GM12878 (cell line): Measurements from ENCODE around the gene APH1B. TPM values are rescaled to one million over a fixed set of nuclear protein-coding genes. Genes with fewer than 3 reads are reported as not detected.

Experiments
- ATAC-seq: fragments of 200-7000 bp; cut with Tn5 transposase; 3 replicates; pipeline ENCODE4 v1.9.1; 2020; ENCODE audit warnings: mild to moderate bottlenecking, moderate library complexity
- BruUV-seq: library from RNA; stranded (reverse); fragments of 400-500 nt; replicated peaks from 2 replicates; lab custom pipeline; 2021; lab: Mats Ljungman, UMichigan
- CTCF ChIA-PET: fragments of 300-600 bp; sonication (Branson Sonifier 250); formaldehyde crosslinking; extraction: SDS; loops from one replicate; lab custom pipeline; 2021; ENCODE audit warnings: inconsistent platforms; lab: Yijun Ruan, JAX
- POLR2A ChIA-PET: fragments of 350-600 bp; formaldehyde crosslinking; extraction: SDS; loops from one replicate; lab custom pipeline; 2021; ENCODE audit warnings: inconsistent platforms; lab: Charles Lee
- RAD21 ChIA-PET: fragments of 300-600 bp; sonication (Branson Sonifier 250); formaldehyde crosslinking; loops from one replicate; lab custom pipeline; 2023; ENCODE audit warnings: antibody characterized with exemption; ENCODE audit not compliant: unreplicated experiment; lab: Charles Lee
- SMC1A ChIA-PET: fragments of 300-600 bp; sonication (Branson Sonifier 250); formaldehyde crosslinking; loops from one replicate; lab custom pipeline; 2023; ENCODE audit not compliant: unreplicated experiment, uncharacterized antibody; lab: Charles Lee
- DNase-seq: peaks from one replicate; pipeline ENCODE4 v3.0.0-alpha.2; 2011; ENCODE audit warnings: low read depth, low spot score
- FAIRE-seq: peaks from 3 replicates; lab custom pipeline; 2011; peaks lifted over from hg19 to GRCh38; lab: Jason Lieb, UNC
- H2AFZ ChIP-seq: 2 replicates; pipeline ENCODE4 v1.6.0; 2011; ENCODE audit warnings: low read depth, low read length, control low read depth; ENCODE audit not compliant: control insufficient read depth
- H3K27ac ChIP-seq: 2 replicates; pipeline ENCODE4 v1.5.1; 2011; ENCODE audit warnings: control low read depth; ENCODE audit not compliant: control insufficient read depth, insufficient read depth
- H3K27me3 ChIP-seq, 2 experiments: replicated peaks in 1 of 2; 2 replicates each; pipeline versions ENCODE4 v1.6.0 to v1.6.1; 2011; ENCODE audit warnings: low read length in 1 of 2; ENCODE audit not compliant: control insufficient read depth in 2 of 2, insufficient read depth in 2 of 2
- H3K36me3 ChIP-seq, 2 experiments: 2 replicates each; pipeline ENCODE4 v1.5.1; 2011; ENCODE audit warnings: low read length in 1 of 2; ENCODE audit not compliant: control insufficient read depth in 2 of 2, insufficient read depth in 2 of 2
- H3K4me1 ChIP-seq: 2 replicates; pipeline ENCODE4 v1.6.1; 2011; ENCODE audit warnings: mild to moderate bottlenecking, low read length, moderate library complexity, mixed read lengths; ENCODE audit not compliant: control insufficient read depth, insufficient read depth
- H3K4me2 ChIP-seq: 2 replicates; pipeline ENCODE4 v1.6.0; 2011; ENCODE audit warnings: control low read depth; ENCODE audit not compliant: control insufficient read depth, insufficient read depth
- H3K4me3 ChIP-seq: fragments of 200-600 bp; sonication (generic); 2 replicates; pipeline ENCODE4 v1.5.1; 2016
- H3K79me2 ChIP-seq: 2 replicates; pipeline ENCODE4 v1.6.0; 2011; ENCODE audit warnings: low read length; ENCODE audit not compliant: control insufficient read depth, insufficient read depth
- H3K9ac ChIP-seq: 2 replicates; pipeline ENCODE4 v1.8.0; 2011; ENCODE audit warnings: low read length, control low read depth, mixed read lengths; ENCODE audit not compliant: control insufficient read depth, insufficient read depth
- H3K9me3 ChIP-seq: replicated peaks from 3 replicates; pipeline ENCODE4 v1.5.1; 2011; ENCODE audit warnings: mild to moderate bottlenecking, low read length; ENCODE audit not compliant: control insufficient read depth, insufficient read depth
- H4K20me1 ChIP-seq: 2 replicates; pipeline ENCODE4 v1.6.0; 2011; ENCODE audit not compliant: control insufficient read depth, insufficient read depth
- ATF3 ChIP-seq: IDR thresholded peaks from 2 replicates; pipeline ENCODE4 v1.6.1; 2011; ENCODE audit warnings: low read depth, mild to moderate bottlenecking, low read length, moderate library complexity, borderline replicate concordance; ENCODE audit errors: extremely low read depth
- BACH1 ChIP-seq: fragments of 450-650 bp; IDR thresholded peaks from 2 replicates; pipeline ENCODE4 v1.6.1; 2017; ENCODE audit warnings: mild to moderate bottlenecking, borderline replicate concordance
- BHLHE40 ChIP-seq, 2 experiments: fragments of 450-650 bp in 1 of 2; IDR thresholded peaks; 2 replicates each; pipeline ENCODE4 v1.6.1; 2011 to 2017; ENCODE audit warnings: low read depth in 2 of 2, borderline replicate concordance in 1 of 2, improper control_type of control experiment in 1 of 2, low read length in 1 of 2, mild to moderate bottlenecking in 1 of 2
- BMI1 ChIP-seq: fragments of 450-650 bp; IDR thresholded peaks from 2 replicates; pipeline ENCODE4 v1.6.1; 2016; ENCODE audit warnings: mild to moderate bottlenecking, moderate library complexity, borderline replicate concordance
- EZH2 ChIP-seq: IDR thresholded peaks from 2 replicates; pipeline ENCODE4 v1.6.1; 2012; ENCODE audit warnings: low read depth, mild to moderate bottlenecking, control low read depth, inconsistent platforms, low read length, borderline replicate concordance; ENCODE audit not compliant: control insufficient read depth
- KDM1A ChIP-seq: fragments of 200-600 bp; sonication (generic); IDR thresholded peaks from 2 replicates; pipeline ENCODE4 v1.6.1; 2016; ENCODE audit warnings: borderline replicate concordance
- MEF2A ChIP-seq: IDR thresholded peaks from 2 replicates; pipeline ENCODE4 v1.6.1; 2011; ENCODE audit warnings: low read depth, mild to moderate bottlenecking, low read length, moderate library complexity; ENCODE audit not compliant: insufficient read depth
- MLLT1 ChIP-seq: fragments of 450-650 bp; IDR thresholded peaks from 2 replicates; pipeline ENCODE4 v1.6.1; 2016; ENCODE audit warnings: mild to moderate bottlenecking
- MYC ChIP-seq: IDR thresholded peaks from 2 replicates; pipeline ENCODE4 v1.6.1; 2011; ENCODE audit warnings: mild to moderate bottlenecking, low read length, moderate library complexity, inconsistent platforms; ENCODE audit not compliant: insufficient read depth, insufficient replicate concordance, insufficient read length, severe bottlenecking
- RCOR1 ChIP-seq: conservative IDR thresholded peaks from 2 replicates; pipeline ENCODE4 v1.6.1; 2012; ENCODE audit warnings: low read depth, low read length, improper control_type of control experiment
- SPI1 ChIP-seq: IDR thresholded peaks from 2 replicates; pipeline ENCODE4 v1.6.1; 2011; ENCODE audit warnings: low read depth, mild to moderate bottlenecking, low read length, moderate library complexity, borderline replicate concordance; ENCODE audit not compliant: insufficient read depth
- SREBF1 ChIP-seq: IDR thresholded peaks from 2 replicates; pipeline ENCODE4 v1.6.1; 2012; ENCODE audit warnings: mild to moderate bottlenecking, low read length
- SUZ12 ChIP-seq: fragments of 200-600 bp; sonication (generic); IDR thresholded peaks from one replicate; pipeline ENCODE4 v1.6.1; 2018; ENCODE audit warnings: antibody characterized with exemption, mild to moderate bottlenecking; ENCODE audit not compliant: unreplicated experiment
- TCF7 ChIP-seq: IDR thresholded peaks from 2 replicates; pipeline ENCODE4 v1.6.1; 2014; ENCODE audit warnings: antibody characterized with exemption, borderline replicate concordance
- ZBTB11 ChIP-seq: fragments of 450-650 bp; formaldehyde crosslinking; IDR thresholded peaks from 2 replicates; pipeline ENCODE4 v1.5.0; 2022; ENCODE audit warnings: mild to moderate bottlenecking, missing genetic modification characterization
- WGBS: methylation state at CpG from one replicate; pipeline ENCODE4 v1.1.6; 2016; ENCODE audit warnings: low lambda C conversion rate; ENCODE audit not compliant: insufficient replicate concordance, insufficient coverage; ENCODE audit errors: missing lambda C conversion rate; 5-methylcytosine and 5-hydroxymethylcytosine counted together
- in situ Hi-C: fragments of 300-500 bp; cut with MboI; formaldehyde crosslinking; loops from 9 replicates; pipeline ENCODE4 v1.14.3; 2018; ENCODE audit warnings: mixed read lengths
- intact Hi-C: fragments of 100-400 bp; cut with micrococcal nuclease; formaldehyde crosslinking; loops from one replicate; pipeline ENCODE4 v1.14.2; 2022; ENCODE audit not compliant: unreplicated experiment
- polyA plus RNA-seq, 11 experiments: library from polyadenylated mRNA; depleted of rRNA in 4 of 11; unstranded in 6 of 11; stranded (reverse) in 5 of 11; fragments of >200 nt; fragmentation: Nextera tagmentation in 4 of 11; fragmentation: Illumina TruSeq in 1 of 11; extraction: Ambion mirVana in 4 of 11; extraction: Trizol in 1 of 11; gene quantifications; 1 replicate in 1 of 11; 2 replicates in 10 of 11; pipeline versions ENCODE4 v1.2.1 to v1.2.3, GENCODE V29; 2011 to 2016; ENCODE audit warnings: inconsistent platforms in 2 of 11, missing spikeins in 2 of 11, low read depth in 1 of 11
- total RNA-seq, 4 experiments: library from RNA; depleted of rRNA in 3 of 4; stranded (reverse); fragments of >200 nt in 3 of 4; fragmentation: Illumina TruSeq in 1 of 4; extraction: Trizol in 1 of 4; gene quantifications; 2 replicates each; pipeline versions ENCODE4 v1.2.1 to v1.2.3, GENCODE V29; 2013 to 2021

Gene APH1B
- total and polyA plus RNA-seq, 10 of the 15 experiments (the other 5 are each of a cell fraction or from before 2014, with no cell fraction given), result 5.0 to 20.8 (median 11.1) TPM

- 78% methylated on average over 5 of the region's 5 CpGs for WGBS
- DNase-seq, result no peak
- in situ Hi-C loops, result no loop called here
- Histone ChIP-seq H3K36me3 (no peaks in the 10 kb centered on the region; a peak in 2 of 4 replicates), H3K9ac (no peak overlapping the region), H3K27me3 (no peaks in the 10 kb centered on the region), H3K79me2 (peaks cover 41% of the 10 kb centered on the region), H3K9me3 (no peaks in the 10 kb centered on the region), H3K4me2 (peak overlapping the region; percentile 22; the same call in 1 of the 2 replicates), H4K20me1 (no peaks in the 10 kb centered on the region), H3K4me3 (no peak overlapping the region), H3K4me1 (peaks cover 26% of the 10 kb centered on the region), H3K27ac (peak overlapping the region; percentile 6; the same call in 1 of the 2 replicates), H2AFZ (no peak overlapping the region)
- ChIA-PET POLR2A (interaction anchor here (0.6 to 2.5 kb wide), 3 partner anchors 16 to 109 kb away, joined by 3 to 16 read pairs (median 6); no protein-coding TSS in a partner anchor), CTCF (interaction anchor here (1.2 to 2.4 kb wide), 2 partner anchors 16 to 42 kb away, joined by 3 to 7 read pairs; no protein-coding TSS in a partner anchor), SMC1A (interaction anchor here (1.3 to 8.2 kb wide), 8 partner anchors 11 to 77 kb away, joined by 4 to 88 read pairs (median 8); partner anchors contain the start of gene RPS27L), RAD21 (interaction anchor here (1.0 to 4.9 kb wide), 4 partner anchors 23 to 59 kb away, joined by 3 to 38 read pairs (median 4); no protein-coding TSS in a partner anchor)
- no TSS peak for BruUV-seq
- ATAC-seq, result peak; percentile 30
- no peak for FAIRE-seq
- intact Hi-C loops, result no loop called here
- TF ChIP-seq BHLHE40 (IDR thresholded peaks at IDR 0.05; ENCODE audit: borderline replicate concordance in 1 of 2, low read depth in 2 of 2, low read length in 1 of 2), result peak; percentile 28 to 36; a peak in 1 of 4 replicates
- no peak for TF ChIP-seq BMI1
- TF ChIP-seq MYC, result no peak
- no peak for TF ChIP-seq SUZ12
- TF ChIP-seq EZH2, result no peak
- no peak for TF ChIP-seq KDM1A
- 0 out of 2 replicates have a peak, but pooled peaks have one; percentile 67 for TF ChIP-seq MEF2A
- no peak for TF ChIP-seq ATF3
- TF ChIP-seq SREBF1, result no peak
- TF ChIP-seq RCOR1, result no peak
- TF ChIP-seq SPI1, result no peak
- 0 out of 2 replicates have a peak, but pooled peaks have one; percentile 22 for TF ChIP-seq TCF7
- TF ChIP-seq BACH1, result no peak
- TF ChIP-seq ZBTB11 (CRISPR knock-in tag), result no peak
- TF ChIP-seq MLLT1, result no peak
Measured at GRCh38 chr15:63233667-63234423, 43.6 kb upstream of the APH1B start.
